ENCODE measurements around the gene PDLIM1. TPM values are rescaled to one million over a fixed set of nuclear protein-coding genes. Genes with fewer than 3 reads are reported as not detected.
A peak's percentile ranks its signal among the peaks of the same experiment; 100 is the strongest.

Gene PDLIM1
- total and polyA plus RNA-seq, 9 of the 15 experiments (the other 6 are each of a cell fraction or from before 2014, with no cell fraction given), result 19.8 to 164 (median 39.1) TPM

DNA sequence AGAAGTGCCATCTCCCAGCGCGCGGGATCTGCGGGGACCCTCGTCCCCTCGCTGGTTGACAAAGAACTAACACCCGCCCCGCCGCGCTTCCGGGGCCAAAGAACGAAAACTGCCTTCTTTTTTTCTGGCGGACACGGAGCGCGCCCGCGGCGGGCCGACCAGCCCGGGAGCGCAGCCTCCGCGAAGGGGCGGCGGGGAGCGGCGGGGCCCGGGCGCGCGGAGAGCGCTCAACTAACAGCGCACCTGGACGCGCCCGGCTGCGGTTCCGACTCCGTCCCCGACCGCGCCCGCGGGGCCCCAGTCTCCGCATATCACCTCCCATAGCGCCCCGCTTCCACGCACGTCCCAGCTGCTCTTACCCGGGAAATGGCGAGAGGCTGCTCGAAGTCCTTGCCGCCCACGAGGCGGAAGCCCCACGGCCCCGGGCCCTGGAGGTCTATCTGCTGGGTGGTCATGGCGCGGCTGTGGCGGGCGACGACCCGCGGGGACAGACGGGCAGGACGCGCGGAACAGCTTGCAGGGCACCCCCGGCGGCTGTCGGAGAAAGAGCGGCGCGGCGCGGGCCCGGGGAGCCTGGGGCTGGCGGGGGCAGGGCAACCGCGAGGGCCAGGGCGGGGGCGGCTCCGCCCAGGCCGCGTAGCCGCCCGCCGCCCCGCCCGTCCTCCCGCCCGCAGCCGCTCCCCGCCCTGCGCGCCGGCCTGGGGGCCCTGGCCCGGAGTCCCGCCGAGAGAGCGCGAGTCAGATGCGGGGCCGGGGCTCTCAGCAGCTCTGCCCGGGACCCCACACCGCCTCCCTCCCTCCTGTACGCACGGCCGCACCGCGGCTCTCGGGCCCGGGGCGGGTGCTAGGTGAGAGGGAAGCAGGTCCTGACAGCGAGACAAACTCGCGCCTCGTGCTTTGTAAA lies at the start of gene PDLIM1 (continued):
- TF ChIP-seq, protein P1, sequence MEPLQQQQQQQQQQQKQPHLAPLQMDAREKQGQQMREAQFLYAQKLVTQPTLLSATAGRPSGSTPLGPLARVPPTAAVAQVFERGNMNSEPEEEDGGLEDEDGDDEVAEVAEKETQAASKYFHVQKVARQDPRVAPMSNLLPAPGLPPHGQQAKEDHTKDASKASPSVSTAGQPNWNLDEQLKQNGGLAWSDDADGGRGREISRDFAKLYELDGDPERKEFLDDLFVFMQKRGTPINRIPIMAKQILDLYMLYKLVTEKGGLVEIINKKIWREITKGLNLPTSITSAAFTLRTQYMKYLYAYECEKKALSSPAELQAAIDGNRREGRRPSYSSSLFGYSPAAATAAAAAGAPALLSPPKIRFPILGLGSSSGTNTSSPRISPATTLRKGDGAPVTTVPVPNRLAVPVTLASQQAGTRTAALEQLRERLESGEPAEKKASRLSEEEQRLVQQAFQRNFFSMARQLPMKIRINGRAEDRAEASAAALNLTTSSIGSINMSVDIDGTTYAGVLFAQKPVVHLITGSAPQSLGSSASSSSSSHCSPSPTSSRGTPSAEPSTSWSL (CRISPR knock-in tag; IDR thresholded peaks at IDR 0.05; ENCODE audit: borderline replicate concordance), result no peak
- TF ChIP-seq, protein P2, sequence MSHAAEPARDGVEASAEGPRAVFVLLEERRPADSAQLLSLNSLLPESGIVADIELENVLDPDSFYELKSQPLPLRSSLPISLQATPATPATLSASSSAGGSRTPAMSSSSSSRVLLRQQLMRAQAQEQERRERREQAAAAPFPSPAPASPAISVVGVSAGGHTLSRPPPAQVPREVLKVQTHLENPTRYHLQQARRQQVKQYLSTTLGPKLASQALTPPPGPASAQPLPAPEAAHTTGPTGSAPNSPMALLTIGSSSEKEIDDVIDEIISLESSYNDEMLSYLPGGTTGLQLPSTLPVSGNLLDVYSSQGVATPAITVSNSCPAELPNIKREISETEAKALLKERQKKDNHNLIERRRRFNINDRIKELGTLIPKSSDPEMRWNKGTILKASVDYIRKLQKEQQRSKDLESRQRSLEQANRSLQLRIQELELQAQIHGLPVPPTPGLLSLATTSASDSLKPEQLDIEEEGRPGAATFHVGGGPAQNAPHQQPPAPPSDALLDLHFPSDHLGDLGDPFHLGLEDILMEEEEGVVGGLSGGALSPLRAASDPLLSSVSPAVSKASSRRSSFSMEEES (CRISPR knock-in tag; IDR thresholded peaks at IDR 0.05), result no peak
- TF ChIP-seq, protein P3, sequence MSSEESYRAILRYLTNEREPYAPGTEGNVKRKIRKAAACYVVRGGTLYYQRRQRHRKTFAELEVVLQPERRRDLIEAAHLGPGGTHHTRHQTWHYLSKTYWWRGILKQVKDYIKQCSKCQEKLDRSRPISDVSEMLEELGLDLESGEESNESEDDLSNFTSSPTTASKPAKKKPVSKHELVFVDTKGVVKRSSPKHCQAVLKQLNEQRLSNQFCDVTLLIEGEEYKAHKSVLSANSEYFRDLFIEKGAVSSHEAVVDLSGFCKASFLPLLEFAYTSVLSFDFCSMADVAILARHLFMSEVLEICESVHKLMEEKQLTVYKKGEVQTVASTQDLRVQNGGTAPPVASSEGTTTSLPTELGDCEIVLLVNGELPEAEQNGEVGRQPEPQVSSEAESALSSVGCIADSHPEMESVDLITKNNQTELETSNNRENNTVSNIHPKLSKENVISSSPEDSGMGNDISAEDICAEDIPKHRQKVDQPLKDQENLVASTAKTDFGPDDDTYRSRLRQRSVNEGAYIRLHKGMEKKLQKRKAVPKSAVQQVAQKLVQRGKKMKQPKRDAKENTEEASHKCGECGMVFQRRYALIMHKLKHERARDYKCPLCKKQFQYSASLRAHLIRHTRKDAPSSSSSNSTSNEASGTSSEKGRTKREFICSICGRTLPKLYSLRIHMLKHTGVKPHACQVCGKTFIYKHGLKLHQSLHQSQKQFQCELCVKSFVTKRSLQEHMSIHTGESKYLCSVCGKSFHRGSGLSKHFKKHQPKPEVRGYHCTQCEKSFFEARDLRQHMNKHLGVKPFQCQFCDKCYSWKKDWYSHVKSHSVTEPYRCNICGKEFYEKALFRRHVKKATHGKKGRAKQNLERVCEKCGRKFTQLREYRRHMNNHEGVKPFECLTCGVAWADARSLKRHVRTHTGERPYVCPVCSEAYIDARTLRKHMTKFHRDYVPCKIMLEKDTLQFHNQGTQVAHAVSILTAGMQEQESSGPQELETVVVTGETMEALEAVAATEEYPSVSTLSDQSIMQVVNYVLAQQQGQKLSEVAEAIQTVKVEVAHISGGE (CRISPR knock-in tag; IDR thresholded peaks at IDR 0.05), result no peak
- no peak for TF ChIP-seq RUNX1 (IDR thresholded peaks at IDR 0.05; ENCODE audit: low read depth)
- no peak for TF ChIP-seq MCM7 (IDR thresholded peaks at IDR 0.05)
- no peak for TF ChIP-seq ZNF764 (CRISPR knock-in tag; IDR thresholded peaks at IDR 0.05; ENCODE audit: low read depth)
- TF ChIP-seq CEBPG (CRISPR knock-in tag; IDR thresholded peaks at IDR 0.05), result no peak
- no peak for TF ChIP-seq CEBPG (tag; conservative IDR thresholded peaks at IDR 0.05 in 1 of 2, IDR thresholded peaks at IDR 0.05 in 1 of 2)
- TF ChIP-seq TRIM28 (IDR thresholded peaks at IDR 0.05), result no peak
- no peak for TF ChIP-seq ZNF444 (CRISPR knock-in tag; IDR thresholded peaks at IDR 0.05)
- peak; percentile 91 for TF ChIP-seq RBFOX2 (IDR thresholded peaks at IDR 0.05; ENCODE audit: low read depth, low read length)
- TF ChIP-seq SUPT5H (IDR thresholded peaks at IDR 0.05), result peak; percentile 70
- no peak for TF ChIP-seq CREBBP (IDR thresholded peaks at IDR 0.05; ENCODE audit: low read depth, low read length)
- peak; percentile 55; the same call in 1 of the 2 replicates for TF ChIP-seq GATAD2A (IDR thresholded peaks at IDR 0.05)
- peak; percentile 74 for TF ChIP-seq PHF8 (IDR thresholded peaks at IDR 0.05; ENCODE audit: borderline replicate concordance, low read length)
- TF ChIP-seq SMARCE1 (IDR thresholded peaks at IDR 0.05), result no peak
- TF ChIP-seq U2AF2 (optimal IDR thresholded peaks at IDR 0.05; ENCODE audit: low read depth, low read length), result no peak
- TF ChIP-seq, protein P4, sequence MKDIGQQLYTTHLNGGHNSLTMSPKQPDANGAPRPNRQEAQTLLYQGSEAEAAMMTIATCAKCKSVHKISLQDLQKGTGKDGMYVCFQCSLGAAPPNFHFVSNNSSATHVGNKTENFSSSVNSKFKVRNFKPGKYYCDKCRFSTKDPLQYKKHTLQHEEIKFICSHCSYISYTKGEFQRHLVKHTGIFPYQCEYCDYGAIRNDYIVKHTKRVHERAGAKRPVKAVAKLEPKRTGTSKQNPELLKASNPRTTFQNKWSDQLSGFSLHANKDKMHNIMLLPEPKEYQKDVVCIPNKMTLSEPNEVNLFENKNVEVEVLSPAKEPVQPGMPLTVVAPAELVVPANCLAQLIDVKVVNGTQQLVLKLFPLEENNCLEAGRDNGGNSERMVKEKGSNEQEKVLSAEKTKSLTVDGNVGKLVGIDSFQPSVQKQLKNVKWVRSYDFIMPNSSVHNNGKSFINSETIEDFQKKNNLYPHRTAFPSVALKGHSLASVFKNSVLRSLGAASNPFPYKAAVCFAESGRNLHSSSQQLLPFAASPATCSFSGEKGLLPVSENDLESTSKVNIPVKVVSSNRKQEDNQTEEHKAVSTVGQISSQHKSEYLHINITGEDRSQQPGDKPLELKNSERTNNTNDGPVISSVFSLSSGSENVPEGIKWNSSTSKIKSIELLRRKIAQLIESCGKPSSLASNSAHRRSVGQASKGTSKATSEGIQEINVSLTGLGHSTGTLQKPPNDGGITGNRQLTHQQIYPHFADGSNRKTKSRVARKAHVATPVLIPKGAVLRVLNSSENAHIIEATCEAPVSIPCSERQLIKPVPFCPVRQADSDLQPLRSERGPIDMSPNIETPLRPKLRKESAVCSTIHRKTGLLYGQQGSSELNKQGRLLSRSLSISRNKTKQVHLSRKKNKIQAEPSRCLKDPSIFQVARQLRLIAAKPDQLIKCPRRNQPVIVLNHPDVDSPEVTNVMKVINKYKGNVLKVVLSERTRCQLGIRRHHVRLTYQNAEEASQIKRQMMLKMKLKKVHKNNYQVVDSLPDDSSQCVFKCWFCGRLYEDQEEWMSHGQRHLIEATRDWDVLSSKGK (CRISPR knock-in tag; IDR thresholded peaks at IDR 0.05), result no peak

All from K562 (cell line).